Measurements from ENCODE around the gene ACSS3.
"Not testable (repeated sequence)": the region's sequence is repeated elsewhere in the genome, so short reads cannot be mapped to it uniquely, and the experiment has no call there.

Gene ACSS3

DNA sequence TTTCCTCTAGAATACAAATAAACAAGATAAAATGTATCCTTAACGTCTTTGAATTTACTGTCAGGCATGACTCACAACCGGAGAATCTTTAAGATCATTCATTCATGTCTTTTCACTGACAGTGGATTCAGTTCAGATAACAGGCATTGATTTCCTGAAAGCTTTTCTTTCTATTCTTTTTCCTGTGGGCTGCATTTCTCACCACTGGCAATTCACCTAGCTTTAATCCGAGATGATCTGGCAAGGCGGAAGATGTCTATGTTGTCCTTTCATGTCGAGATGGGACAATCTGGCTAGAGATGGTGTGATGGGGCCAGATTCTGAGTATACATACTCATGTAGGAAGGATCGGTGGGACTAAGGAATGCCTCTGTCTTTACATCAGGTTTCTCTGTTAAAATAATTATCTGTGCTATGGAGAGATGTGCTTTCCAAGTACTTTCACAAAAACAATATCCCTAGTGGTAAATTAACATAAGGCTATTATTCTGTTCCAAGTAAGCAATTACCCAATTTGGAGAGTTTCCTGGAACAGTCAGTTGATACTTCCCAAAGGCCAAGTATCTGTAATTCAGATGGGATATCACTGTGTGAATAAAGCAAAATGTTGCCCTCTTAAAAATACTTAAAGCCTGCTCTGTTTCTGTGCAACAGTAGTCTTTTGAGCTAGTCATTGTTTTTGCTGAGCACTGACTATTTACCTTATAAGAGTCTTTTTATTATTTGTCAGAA lies 17.8 kb downstream of the ACSS3 start:
- no peak for DNase-seq

DNA sequence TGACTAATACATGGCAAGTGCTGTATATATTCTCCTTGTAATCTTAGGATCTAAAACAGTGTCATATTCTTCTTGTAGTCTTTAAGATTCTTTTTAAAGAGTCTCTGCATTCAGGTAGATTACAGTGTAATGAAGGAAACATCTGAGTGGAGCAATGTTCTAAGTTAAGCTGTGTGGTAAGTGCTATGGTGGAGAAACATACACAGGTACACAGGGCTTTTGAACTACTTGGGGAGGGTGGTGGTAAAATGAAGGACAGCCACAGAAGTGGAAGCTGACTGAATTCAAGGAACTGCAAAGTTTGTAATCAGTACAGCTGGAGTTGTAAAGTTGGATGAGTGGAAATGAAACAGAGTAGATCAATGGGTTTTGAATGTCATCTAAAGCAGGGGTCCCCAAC lies 27.8 kb downstream of the ACSS3 start:
- no peak for DNase-seq

DNA sequence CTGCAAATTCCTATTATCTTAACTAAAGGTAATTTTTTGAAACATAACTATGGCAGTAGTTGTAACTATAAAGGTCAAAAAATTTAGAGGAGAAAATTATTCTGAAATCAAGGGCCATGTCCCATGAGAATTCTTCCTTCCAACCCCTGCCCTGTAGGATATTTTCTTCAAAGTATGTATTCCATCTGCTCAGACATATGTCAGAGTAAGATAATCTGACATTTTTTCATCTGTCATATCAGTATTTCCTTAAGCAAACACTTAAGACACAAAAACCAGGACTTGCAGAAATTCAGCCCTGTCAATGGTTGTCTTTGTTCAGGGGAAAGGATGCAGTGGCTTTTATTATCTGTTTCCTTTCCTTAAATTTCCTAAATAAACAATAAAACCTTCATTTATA lies 36.3 kb downstream of the ACSS3 start:
- no peak for DNase-seq

DNA sequence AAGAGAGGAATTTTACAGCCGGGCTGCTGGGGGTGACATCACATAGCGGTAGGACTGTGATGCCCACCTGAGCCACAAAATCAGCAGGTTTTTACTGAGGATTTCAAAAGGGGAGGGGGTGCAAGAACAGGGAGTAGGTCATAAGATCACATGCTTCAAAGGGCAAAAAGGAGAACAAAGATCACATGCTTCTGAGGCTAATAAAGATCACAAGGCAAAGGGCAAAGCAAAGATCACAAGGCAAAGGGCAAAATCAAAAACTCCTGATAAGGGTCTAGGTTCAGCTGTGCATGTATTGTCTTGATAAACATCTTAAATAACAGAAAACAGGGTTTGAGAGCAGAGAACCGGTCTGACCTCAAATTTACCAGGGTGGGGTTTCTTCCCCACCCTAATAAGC lies 41.2 kb downstream of the ACSS3 start:
- not testable (repeated sequence) for DNase-seq

DNA sequence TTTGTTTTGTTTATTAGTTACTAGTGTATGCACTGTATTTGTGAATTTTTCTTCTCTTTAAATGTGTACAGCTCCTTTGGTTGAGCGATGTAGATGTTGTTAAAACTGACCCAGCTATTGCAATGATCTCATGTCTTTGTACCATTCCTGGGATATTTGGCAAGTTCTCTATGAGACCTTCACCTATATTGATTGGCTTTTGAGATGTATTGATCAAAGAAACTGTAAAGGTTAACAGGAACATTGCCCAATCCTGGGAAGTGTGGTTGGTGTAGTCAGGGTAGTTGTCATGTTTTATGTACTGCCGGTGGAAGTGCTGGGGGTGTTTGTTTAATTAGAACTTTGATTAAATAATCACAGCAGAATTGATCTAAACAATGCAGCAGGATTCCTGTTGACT lies 43.1 kb downstream of the ACSS3 start:
- DNase-seq: no peak

DNA sequence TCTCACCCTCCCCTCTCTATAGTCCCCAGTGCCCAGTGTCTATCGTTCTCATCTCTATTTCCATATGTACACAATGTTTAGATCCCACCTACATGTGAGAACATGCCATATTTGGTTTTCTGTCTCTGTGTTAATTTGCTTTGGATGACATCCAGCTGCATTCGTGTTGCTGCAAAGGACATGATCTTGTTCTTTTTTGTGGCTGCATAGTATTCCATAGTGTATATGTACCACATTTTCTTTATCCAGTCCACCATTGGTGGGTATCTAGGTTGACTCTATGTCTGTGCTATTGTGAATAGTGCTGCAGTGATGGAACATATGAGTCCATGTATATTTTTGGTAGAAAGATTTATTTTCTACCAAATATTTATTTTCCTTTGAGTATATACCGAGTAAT lies 45.7 kb downstream of the ACSS3 start:
- no peak for DNase-seq

DNA sequence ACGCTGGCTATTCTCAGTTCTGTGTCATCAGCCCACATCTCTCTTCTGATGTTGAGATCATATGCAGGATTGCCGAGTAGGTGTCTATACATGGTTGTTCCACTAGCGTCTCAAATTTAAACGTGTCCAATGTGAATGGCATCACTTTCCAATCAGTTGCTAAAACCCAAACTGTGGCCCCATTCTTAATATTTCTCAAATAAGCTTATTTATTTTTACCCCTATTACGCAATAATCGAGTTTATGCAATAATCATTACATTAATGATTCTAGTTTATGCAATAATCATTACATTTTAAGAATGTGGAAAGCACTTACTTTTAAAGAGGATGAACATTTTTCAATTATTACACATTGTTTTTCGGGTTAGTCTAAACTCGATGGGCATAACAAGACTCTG lies 47.8 kb downstream of the ACSS3 start:
- DNase-seq: no peak

DNA sequence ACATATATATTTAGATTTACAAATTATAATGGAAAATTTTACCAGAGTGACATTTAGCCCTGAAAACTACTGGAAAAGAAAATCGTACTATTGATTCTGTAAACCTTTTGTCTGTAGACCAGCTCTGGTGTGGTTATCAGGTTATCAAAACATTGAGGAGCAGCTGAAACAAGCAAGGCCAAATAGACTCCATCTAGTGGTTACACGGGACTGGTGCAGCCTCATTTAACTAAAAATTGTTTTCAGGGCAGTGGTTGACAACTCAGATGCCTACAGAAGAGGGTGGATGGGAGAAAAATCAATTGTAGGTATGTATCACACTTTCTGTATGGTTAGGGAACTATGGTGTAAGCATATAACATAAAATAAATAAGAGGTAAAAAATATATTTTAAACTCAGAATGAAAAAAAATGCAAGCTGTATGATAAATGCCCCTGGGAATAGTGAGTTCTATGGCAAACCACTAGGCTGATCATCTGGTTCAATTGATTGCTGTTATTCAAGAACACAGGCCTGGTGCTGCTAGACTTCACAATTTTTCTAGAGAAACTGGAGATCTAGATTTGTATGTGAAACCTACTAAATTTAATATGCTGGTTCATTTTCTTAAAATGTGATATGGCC lies 51.2 kb downstream of the ACSS3 start:
- peak; percentile 34 for DNase-seq

DNA sequence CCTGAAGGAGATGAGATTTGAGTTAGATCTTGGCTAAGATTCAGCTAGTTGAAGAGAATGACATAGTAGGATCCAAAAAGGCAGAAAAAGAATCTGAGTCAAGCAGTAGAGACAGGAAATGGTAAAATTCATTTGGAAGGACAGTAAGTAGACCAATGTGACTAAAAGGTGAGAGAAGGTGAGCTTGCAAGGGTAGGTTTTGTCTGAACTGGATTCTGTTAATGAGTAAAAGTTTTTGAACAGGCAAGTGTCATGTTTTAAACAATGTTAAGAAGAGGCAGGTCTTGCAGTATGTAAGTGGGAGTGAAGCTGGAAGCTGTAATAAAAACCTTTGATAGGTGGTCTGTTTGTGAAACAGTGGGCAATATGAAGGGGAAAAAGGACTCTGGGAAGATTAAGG lies 58.6 kb downstream of the ACSS3 start:
- no peak for DNase-seq

DNA sequence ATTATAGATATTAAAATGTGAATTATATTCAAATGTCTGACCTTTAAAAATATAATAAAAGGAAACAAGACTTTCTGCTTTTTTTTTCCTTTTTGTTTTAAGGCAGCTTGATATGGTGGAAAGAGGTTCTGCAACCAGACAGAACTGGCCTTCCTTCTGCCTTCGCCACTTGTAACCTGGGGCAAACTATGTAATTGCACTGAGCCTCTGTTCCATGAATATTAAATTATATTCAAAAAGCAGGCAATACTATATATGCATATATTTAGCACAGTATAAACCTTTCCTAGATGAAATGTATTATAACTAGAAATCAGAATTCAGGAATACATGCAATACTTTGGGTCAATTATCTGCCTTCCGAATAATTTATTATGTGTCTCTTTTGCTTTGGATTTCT lies 59.9 kb downstream of the ACSS3 start:
- no peak for DNase-seq

DNA sequence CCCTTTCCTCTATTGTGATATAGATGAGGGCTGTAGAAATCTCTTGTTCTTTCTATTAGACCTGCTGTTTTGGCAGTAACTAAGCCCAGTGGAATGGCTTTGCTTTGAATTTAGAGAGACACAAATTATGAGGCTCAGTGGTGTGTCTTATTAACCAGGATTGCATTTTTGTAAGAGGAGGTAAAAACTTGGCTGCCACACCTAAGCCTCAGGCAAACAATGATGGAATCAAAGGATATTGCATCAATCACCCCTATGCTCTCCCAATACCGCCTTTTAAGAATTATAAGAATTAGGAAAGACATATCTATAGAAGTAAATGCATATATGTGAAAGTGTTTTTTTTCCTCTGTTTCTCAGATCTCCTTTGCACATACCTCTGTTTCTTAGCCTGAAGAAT lies 63.3 kb downstream of the ACSS3 start:
- DNase-seq: no peak

DNA sequence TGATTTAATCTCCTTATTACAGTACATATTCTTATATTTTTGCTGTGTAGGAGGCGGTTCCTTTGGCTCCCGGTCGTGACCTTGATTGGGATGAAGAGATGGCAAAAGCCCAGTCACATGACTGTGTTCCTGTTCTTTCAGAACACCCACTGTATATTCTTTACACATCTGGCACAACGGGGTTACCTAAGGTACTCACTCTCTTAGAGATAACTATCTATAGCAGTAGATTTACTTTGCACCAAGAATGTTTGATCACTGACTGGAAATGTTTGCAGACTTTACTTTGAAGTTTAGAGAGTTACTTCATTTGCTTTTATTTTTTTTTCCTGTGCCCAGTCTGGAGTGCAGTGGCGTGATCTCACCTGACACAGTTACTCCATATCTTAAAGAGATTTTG lies 65.2 kb downstream of the ACSS3 start:
- no peak for DNase-seq

DNA sequence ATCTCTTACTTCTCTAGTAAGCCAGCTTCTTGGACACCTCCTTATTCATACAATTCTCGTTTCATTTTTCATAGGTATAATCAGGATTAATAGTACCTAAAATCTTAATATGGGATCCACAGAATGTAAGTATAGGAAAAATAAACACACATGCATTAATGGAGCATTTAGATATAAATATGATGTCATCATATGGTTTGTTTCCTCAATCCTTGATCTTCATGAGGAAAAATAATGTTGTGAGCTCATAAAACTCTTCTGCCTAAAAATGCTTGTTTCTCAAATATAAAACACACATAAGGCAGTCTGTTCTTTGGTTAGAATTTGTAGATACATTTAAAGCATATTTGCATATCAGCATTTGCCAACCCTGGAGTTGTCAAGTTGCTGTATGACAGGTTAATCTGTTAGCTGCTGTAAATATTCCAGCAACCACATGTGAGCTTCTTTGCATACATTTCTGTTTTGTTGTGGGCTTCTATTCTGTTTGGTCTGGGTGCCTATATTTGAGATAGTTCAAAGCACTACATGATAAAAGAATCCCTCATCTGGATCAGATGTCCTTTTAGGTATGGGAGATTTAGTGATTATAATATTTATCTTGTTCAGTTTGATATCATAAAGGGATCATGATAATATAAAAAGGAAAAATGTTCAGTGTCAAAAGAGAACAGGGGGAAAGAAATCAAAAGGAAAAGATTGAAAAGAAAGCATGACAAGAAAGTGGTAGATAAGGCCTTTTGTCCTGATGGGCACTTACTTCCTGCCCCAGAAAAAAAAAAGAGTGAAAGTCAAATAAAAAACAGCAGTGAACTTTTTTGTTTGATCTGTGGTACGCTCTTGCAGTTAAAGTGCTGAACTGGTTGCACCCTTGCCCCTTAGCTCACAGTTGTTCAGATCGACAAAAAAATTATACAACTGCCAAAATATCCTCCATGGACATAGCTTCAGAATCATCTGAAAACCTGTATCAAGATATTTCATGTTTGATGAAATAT lies 68.6 kb downstream of the ACSS3 start:
- no peak for DNase-seq

DNA sequence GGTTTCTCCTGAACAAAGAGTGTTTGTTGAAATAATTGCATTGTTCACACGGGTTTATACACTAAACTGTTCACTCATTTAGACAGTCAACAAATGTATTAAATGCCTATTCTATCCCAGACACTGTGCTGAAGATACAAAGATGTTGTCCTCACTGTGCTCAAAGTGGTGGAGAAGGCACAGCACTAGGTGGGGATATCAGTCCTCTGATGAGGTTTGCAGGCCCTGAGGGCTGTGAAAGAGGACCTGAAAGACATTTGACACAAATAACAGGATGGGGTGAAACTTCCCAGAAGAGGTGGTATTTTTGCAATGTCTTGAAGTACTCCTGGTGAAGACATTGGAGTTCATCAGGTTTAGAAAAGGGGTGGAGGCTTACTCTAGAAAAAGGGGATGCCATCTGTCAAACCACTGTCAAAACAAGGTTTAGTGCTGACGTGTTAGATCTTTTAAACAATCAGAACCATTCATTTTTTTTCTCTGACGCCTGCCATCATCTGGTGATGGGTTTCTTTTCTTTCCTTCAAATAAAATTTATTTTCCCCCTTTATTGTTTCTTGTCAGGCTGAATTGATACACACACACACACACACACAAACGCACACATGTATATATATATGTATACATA lies 69.5 kb downstream of the ACSS3 start:
- DNase-seq: no peak

DNA sequence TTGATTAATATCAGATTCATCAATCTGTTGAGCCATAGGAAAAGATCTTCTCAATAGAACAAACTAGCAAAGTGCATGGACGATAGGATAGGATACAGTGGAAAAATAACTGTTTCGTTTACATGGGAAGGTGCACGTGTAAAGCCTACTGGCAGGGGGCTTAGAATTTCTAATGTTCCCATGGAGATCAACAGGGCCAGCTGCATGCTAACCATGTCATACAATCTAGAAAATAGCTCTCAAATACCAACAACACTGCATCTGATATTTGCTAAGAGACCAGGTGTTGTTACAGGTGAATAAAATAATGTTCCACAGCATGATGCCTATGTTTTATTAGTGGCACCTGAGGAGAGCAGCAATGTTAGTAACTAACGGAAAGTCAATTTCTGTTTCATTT lies 72.5 kb downstream of the ACSS3 start:
- no peak for DNase-seq

DNA sequence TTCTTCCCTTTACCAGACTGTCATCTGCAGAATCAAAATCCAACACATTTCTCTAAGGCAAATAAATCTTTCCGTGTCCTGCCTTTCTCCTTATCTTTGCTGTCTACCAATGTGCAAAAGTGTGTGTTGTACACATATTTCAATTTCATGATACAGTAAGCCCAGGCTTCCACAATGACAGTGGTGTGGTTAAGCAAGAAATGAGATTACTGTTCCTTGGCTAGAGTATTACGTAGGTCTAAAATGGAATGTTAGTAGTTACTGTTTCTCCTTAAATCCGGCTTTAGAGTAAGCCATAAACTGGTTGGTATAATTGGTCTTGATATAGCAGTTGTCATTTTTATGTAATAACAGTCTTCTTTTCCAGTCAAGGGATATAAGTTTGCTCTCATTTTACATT lies 82.0 kb downstream of the ACSS3 start:
- no peak for DNase-seq

DNA sequence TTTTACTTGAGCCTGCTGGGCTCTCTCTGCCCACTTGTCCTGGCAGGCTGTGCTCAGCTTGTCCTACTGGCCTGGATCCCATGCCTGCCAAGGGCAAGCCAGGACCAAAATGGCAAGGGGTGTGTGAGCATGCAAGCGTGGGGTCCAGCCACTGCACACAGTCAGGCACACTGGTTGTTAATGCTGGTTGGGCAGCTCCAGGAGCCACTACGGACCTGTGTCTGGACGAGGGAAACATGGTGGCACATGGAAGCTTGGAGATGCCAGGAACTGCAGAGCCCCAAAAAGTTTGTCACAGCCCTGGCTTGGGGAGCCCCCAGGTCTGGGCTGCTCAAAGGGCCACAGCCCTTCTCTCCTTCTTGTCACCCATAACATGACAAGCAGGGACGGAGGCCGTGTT lies 83.8 kb downstream of the ACSS3 start:
- no peak for DNase-seq

DNA sequence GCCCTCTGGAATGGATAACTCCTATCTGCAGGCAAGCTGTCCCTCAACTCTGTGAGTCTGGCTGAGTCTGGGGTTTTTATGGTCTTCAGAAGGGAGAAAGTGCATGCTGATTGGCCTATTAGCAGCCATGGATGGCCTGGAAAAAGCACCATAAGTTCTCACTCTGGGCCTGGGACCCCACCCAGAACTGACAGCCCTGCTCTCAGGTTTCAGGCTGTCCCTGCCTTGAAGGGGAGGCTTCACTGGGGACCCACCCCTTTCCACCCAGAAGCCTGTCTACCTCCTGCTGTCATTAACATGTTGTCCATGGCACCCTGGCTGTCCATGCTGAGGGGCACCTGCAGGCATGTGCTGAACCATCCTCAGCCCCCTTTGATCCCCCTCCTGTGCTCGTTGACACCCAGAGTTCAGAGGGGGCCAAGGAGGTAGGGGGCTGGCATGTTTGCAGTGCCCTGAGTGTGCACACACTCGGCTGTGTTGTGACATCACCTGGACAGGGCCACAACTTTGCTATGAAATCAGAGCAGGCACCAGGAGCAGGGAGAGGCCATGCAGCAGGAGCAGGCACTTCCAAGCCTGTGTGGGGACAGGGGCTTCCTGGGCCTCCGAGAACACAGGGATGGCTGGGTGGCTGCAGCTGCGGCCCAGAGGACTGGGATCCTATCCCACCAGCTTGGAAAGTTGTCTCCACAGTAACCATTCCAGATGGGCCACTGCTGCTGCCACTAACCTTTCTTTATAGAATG lies 84.7 kb downstream of the ACSS3 start:
- DNase-seq: no peak

DNA sequence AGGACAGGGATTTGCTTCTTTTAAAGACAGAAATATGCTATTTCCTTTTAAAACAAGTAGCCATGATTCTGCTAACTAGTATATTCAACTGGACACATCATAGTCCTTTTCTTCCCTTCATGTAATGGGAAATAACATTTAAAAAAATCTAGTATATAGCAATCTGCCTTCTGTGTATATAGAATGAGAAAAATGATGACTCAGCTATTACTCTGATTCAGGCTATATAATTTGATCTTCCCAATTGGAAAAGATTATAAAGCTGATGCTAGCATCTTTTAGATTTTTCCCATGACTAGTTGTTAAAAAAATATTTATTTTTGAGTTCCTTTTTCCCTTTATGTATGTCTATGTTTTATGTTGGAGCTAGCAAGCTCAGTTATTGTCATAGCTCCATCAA lies 86.9 kb downstream of the ACSS3 start:
- no peak for DNase-seq

DNA sequence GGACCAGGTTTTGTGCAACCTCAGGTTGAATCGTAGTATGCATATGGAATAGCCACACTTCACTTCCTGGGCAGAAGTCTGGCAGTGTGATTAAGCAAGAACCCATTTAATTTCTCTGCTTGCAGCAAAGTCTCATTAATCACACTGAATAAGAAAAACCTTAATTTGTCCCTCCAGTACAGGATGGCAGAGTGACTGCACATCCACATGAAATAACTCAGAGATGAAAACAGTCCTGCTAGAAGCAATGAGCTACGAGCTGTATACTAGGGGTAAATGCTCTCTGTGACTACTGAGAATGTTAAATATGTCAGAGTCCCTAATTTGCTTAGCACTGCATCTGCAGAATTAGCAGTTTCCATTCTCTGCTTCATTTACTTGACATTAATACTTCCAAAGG lies 88.9 kb downstream of the ACSS3 start:
- DNase-seq: no peak

DNA sequence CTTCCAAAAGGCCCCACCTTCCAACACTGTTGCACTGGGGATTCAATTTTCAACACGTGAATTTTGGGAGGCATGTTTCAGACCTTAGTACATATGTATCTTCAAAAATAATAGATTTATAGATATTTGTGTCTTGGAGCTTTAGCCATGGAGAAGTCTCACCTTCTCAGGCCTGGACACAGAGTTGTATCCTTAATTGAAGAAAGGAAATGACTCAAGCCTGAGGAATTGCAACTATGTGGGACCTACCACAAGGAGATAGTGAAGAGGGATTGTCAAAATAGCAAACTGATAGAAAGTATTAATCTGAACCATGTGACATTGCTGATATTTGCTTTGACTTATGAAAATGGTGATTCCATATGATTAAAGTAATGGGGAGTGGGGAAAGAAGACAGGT lies 89.8 kb downstream of the ACSS3 start:
- DNase-seq: no peak

DNA sequence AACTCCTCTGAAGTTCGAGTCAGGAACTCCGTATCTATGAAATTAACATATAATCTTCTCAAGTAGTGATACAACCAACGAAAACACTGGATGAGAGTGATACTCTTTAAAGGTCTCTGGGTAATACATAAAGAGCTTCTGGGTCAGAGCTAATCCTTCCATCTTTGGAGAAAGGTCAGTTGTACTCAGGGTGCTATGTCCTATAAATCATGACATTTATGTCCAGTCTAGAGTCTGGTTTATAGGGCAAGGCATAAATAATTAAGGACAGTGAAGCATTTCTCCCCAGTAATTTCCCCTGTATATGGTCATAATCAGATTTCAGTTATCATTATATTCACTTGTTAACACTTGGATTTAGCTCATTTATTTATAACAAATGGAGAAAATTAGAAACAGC lies 90.6 kb downstream of the ACSS3 start:
- no peak for DNase-seq

DNA sequence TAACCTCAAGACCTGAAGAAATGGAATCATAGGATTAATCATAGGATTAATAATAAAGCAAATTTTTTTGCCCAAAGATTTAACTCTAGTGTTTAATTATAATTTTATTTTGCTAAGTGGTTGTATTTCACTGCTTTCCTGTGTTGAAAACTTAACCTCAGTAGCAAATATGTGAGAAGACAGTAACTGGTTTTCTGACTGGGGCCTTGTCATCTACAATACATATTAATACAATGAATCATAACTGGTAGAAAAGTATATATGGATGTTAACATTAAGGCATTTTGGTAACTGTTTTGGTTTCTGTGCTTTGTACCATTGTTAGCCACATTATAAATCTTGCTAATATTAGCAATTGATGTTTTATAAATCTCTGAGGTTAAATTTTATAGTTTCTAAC lies 92.2 kb downstream of the ACSS3 start:
- no peak for DNase-seq
